Caco-2 (cell line): ENCODE results near the gene ZNF205. TPM values are rescaled to one million over a fixed set of nuclear protein-coding genes. Genes with fewer than 3 reads are reported as not detected.
"Not testable (repeated sequence)": the region's sequence is repeated elsewhere in the genome, so short reads cannot be mapped to it uniquely, and the experiment has no call there.

Experiments used
- BruUV-seq: library from RNA; stranded (reverse); fragments of 400-500 nt; replicated peaks from 2 replicates; lab custom pipeline; 2021; lab: Mats Ljungman, UMichigan
- CTCF ChIA-PET: fragments of 300-600 bp; sonication (Branson Sonifier 250); formaldehyde crosslinking; loops from one replicate; lab custom pipeline; 2022; ENCODE audit warnings: antibody characterized with exemption; lab: Charles Lee
- POLR2A ChIA-PET: fragments of 300-600 bp; sonication (Branson Sonifier 250); formaldehyde crosslinking; loops from one replicate; lab custom pipeline; 2022; ENCODE audit warnings: antibody characterized with exemption; lab: Charles Lee
- DNase-seq, 2 experiments: peaks; one replicate each; pipeline versions ENCODE4 v3.0.0 to v3.0.0-alpha.2; 2020 to 2022
- H3K27me3 ChIP-seq: replicated peaks from 2 replicates; pipeline ENCODE4 v1.6.0; 2011; ENCODE audit warnings: low read length; ENCODE audit not compliant: control insufficient read depth, insufficient read depth
- H3K36me3 ChIP-seq: 2 replicates; pipeline ENCODE4 v1.5.1; 2011; ENCODE audit warnings: low read length; ENCODE audit not compliant: control insufficient read depth, insufficient read depth
- H3K4me1 ChIP-seq: fragments of 250-450 bp; sonication (Bioruptor Pico); 2 replicates; pipeline ENCODE4 v1.5.1; 2020; ENCODE audit warnings: mild to moderate bottlenecking
- H3K4me3 ChIP-seq: 2 replicates; pipeline ENCODE4 v1.5.1; 2011; ENCODE audit warnings: low read depth, mild to moderate bottlenecking, control low read depth, low read length
- H3K9me3 ChIP-seq: fragments of 250-450 bp; sonication (Bioruptor Pico); 2 replicates; pipeline ENCODE4 v1.5.1; 2020; ENCODE audit warnings: mild to moderate bottlenecking, moderate library complexity
- H3K27ac Mint-ChIP-seq: one replicate; pipeline ENCODE4 v1.8.0; 2022; ENCODE audit warnings: mixed read lengths; ENCODE audit not compliant: unreplicated experiment
- H3K27me3 Mint-ChIP-seq: one replicate; pipeline ENCODE4 v1.8.0; 2022; ENCODE audit warnings: mixed read lengths; ENCODE audit not compliant: insufficient read depth, unreplicated experiment
- H3K36me3 Mint-ChIP-seq: one replicate; pipeline ENCODE4 v1.8.0; 2022; ENCODE audit warnings: mild to moderate bottlenecking, mixed read lengths; ENCODE audit not compliant: insufficient read depth, unreplicated experiment
- H3K4me1 Mint-ChIP-seq: one replicate; pipeline ENCODE4 v1.8.0; 2022; ENCODE audit warnings: low read depth, mixed read lengths; ENCODE audit not compliant: unreplicated experiment
- H3K4me3 Mint-ChIP-seq: one replicate; pipeline ENCODE4 v1.8.0; 2022; ENCODE audit warnings: mild to moderate bottlenecking, moderate library complexity, mixed read lengths; ENCODE audit not compliant: unreplicated experiment
- H3K9me3 Mint-ChIP-seq: one replicate; pipeline ENCODE4 v1.8.0; 2022; ENCODE audit warnings: mixed read lengths; ENCODE audit not compliant: unreplicated experiment
- CTCF ChIP-seq, 2 experiments: fragments of 200-600 bp in 1 of 2; IDR thresholded peaks; 1 replicate in 1 of 2; 2 replicates in 1 of 2; pipeline versions ENCODE4 v1.5.1 to v1.8.0; 2011 to 2022; ENCODE audit warnings: antibody characterized with exemption in 1 of 2, control low read depth in 1 of 2, inconsistent platforms in 1 of 2, low read depth in 1 of 2, low read length in 1 of 2, mild to moderate bottlenecking in 1 of 2, moderate library complexity in 1 of 2; ENCODE audit not compliant: insufficient read depth in 1 of 2, severe bottlenecking in 1 of 2, unreplicated experiment in 1 of 2
- intact Hi-C: fragments of 100-400 bp; cut with micrococcal nuclease; formaldehyde crosslinking; loops from one replicate; pipeline ENCODE4 v1.10.0; 2022; ENCODE audit not compliant: unreplicated experiment
- total RNA-seq: library from RNA; stranded (reverse); gene quantifications from 2 replicates; pipeline ENCODE4 v1.2.3, GENCODE V29; 2022

Gene ZNF205
- total RNA-seq, 1 experiment from 2014 or later: 13.5 TPM

GRCh38 chr16:3072576-3073263, 39.7 kb upstream of the ZNF205 start:
- DNase-seq, H3K27ac Mint-ChIP-seq, H3K27me3 ChIP-seq, H3K9me3 Mint-ChIP-seq, H3K27me3 Mint-ChIP-seq, H3K4me1 Mint-ChIP-seq, BruUV-seq, CTCF ChIA-PET, H3K4me3 ChIP-seq, POLR2A ChIA-PET, H3K9me3 ChIP-seq, intact Hi-C loops, H3K36me3 ChIP-seq, H3K4me1 ChIP-seq, H3K36me3 Mint-ChIP-seq, H3K4me3 Mint-ChIP-seq: not testable (repeated sequence)

- ChIA-PET CTCF (no interaction called here), POLR2A (no interaction called here)
- no peak for TF ChIP-seq CTCF (IDR thresholded peaks at IDR 0.05; ENCODE audit: insufficient read depth in 1 of 2, low read depth in 1 of 2, low read length in 1 of 2, severe bottlenecking in 1 of 2, unreplicated experiment in 1 of 2)
- intact Hi-C loops: no loop called here
- Mint-ChIP-seq H3K36me3 (peaks cover 6% of the 10 kb centered on the region), H3K4me3 (no peak overlapping the region), H3K9me3 (no peaks in the 10 kb centered on the region), H3K27ac (no peak overlapping the region), H3K4me1 (peaks cover 9% of the 10 kb centered on the region), H3K27me3 (peaks cover 8% of the 10 kb centered on the region)
- Histone ChIP-seq H3K4me1 (no peaks in the 10 kb centered on the region), H3K4me3 (no peak overlapping the region), H3K27me3 (no peaks in the 10 kb centered on the region), H3K36me3 (no peaks in the 10 kb centered on the region), H3K9me3 (no peaks in the 10 kb centered on the region)
- DNase-seq: no peak
- BruUV-seq: no TSS peak
These were observed 38.9 kb upstream of the ZNF205 start for GRCh38 chr16:3073448-3073847.

- H3K27me3 Mint-ChIP-seq: peaks cover 12% of the 10 kb centered on the region
These were observed 37.4 kb upstream of the ZNF205 start for GRCh38 chr16:3074860-3075522.

More at GRCh38 chr16:3074860-3075522, 37.4 kb upstream of the ZNF205 start:
- DNase-seq: no peak
- Histone ChIP-seq H3K4me1 (no peaks in the 10 kb centered on the region), H3K4me3 (no peak overlapping the region), H3K27me3 (no peaks in the 10 kb centered on the region), H3K9me3 (no peaks in the 10 kb centered on the region), H3K36me3 (no peaks in the 10 kb centered on the region)
- H3K4me3 Mint-ChIP-seq: no peak overlapping the region
- H3K27ac Mint-ChIP-seq: no peak overlapping the region
- intact Hi-C loops: no loop called here
- BruUV-seq: no TSS peak
- H3K36me3 Mint-ChIP-seq: peaks cover 6% of the 10 kb centered on the region
- peaks cover 9% of the 10 kb centered on the region for H3K4me1 Mint-ChIP-seq
- no peak for TF ChIP-seq CTCF (IDR thresholded peaks at IDR 0.05; ENCODE audit: insufficient read depth in 1 of 2, low read depth in 1 of 2, low read length in 1 of 2, severe bottlenecking in 1 of 2, unreplicated experiment in 1 of 2)
- H3K9me3 Mint-ChIP-seq: no peaks in the 10 kb centered on the region
- ChIA-PET POLR2A (interaction anchor here (0.6 to 0.7 kb wide), 3 partner anchors 43 to 60 kb away, joined by 4 to 12 read pairs (median 5); no protein-coding TSS in a partner anchor), CTCF (interaction anchor here (0.6 to 0.7 kb wide), 3 partner anchors 23 to 83 kb away, joined by 3 to 12 read pairs (median 3); no protein-coding TSS in a partner anchor)
